Ishikawa (cell line): ENCODE data around the gene SLC46A1.

Experiments used
- CEBPB ChIP-seq: IDR thresholded peaks from 2 replicates; pipeline ENCODE4 v1.6.1; 2012
- CREB1 ChIP-seq: IDR thresholded peaks from 2 replicates; pipeline ENCODE4 v1.6.1; 2012; ENCODE audit warnings: low read depth
- EP300 ChIP-seq: IDR thresholded peaks from 2 replicates; pipeline ENCODE4 v1.6.1; 2012; ENCODE audit warnings: borderline replicate concordance
- RAD21 ChIP-seq: IDR thresholded peaks from 2 replicates; pipeline ENCODE4 v1.6.1; 2012; ENCODE audit warnings: low read depth
- TAF1 ChIP-seq: IDR thresholded peaks from 2 replicates; pipeline ENCODE4 v1.6.1; 2012; ENCODE audit warnings: low read depth, mild to moderate bottlenecking
- TF ChIP-seq, protein P1 (sequence below): IDR thresholded peaks from 2 replicates; pipeline ENCODE4 v1.6.1; 2012

DNA sequence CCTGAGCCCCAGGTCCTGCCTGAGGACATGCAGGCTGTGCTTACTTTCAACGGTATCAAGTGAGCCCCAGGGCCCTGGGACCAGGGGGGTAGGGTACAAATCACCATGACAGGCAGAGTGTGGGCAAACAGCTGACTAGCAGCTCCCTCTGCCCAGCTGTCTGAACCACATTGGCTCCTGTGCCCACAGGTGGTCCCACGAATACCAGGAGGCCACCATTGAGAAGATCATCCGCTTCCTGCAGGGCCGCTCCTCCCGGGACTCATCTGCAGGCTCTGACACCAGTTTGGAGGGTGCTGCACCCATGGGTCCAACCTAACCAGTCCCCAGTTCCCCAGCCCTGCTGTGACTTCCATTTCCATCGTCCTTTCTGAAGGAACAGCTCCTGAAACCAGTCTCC is 10.0 kb downstream of the SLC46A1 start:
- TF ChIP-seq RAD21: no peak
- TF ChIP-seq CEBPB: no peak
- TF ChIP-seq, protein P1, sequence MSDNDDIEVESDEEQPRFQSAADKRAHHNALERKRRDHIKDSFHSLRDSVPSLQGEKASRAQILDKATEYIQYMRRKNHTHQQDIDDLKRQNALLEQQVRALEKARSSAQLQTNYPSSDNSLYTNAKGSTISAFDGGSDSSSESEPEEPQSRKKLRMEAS: no peak
- TF ChIP-seq CREB1: no peak
- TF ChIP-seq EP300: no peak
- no peak for TF ChIP-seq TAF1
